HUDEP-2 (cell line): ENCODE results near the gene C5AR2.
"Not testable (repeated sequence)": the region's sequence is repeated elsewhere in the genome, so short reads cannot be mapped to it uniquely, and the experiment has no call there.

Experiments
- DNase-seq, 76 experiments: peaks; one replicate each; lab custom pipeline; 2025; ENCODE audit not compliant: unreplicated experiment in 76 of 76; lab: John Stamatoyannopoulos, UW

Gene C5AR2

DNA sequence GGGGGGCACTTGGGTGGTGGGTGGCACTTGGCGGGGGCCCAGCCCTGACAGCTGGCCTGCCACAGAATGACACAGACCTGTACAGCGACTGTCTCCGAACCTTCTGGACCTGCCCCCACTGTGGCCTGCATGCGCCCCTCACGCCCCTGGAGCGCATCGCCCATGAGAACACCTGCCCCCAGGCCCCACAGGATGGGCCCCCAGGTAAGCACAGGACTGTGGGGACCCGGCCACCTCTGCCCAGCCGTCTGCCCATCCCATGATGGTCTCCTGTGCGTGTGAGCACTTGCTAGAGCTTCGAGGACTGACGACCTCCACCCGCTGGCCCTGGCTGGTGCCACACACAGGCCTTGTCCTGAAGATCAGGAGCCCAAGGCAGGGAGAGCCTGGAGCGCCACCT is 49.1 kb downstream of the C5AR2 start:
- DNase-seq, result no peak

DNA sequence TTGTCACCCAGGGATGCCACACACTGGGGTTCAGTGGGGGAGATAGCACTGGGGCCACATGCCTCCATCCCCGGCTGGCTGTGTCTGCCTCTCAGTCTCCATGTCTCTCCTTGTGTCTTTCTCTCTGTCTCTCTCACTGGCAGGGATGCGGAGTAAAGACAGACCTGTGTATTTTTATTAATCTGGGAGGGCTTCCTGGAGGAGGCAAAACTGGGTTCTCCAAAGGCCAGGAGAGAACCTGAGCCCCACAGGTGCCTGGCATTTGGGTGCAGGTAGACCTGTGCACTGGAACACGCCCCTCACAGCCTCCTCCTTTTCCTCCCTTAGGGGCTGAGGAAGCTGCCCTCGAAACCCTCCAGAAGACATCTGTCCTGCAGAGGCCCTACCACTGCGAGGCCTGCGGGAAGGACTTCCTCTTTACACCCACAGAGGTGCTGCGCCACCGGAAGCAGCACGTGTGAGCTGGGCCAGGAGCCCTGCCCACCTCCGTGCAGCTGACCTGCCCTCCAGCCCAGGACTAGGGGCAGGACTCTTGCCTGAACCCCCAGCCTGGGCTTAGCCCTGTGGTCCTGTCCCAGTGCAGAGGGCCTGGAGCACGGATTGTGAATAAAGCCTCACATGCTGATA is 49.8 kb downstream of the C5AR2 start:
- DNase-seq, result no peak

DNA sequence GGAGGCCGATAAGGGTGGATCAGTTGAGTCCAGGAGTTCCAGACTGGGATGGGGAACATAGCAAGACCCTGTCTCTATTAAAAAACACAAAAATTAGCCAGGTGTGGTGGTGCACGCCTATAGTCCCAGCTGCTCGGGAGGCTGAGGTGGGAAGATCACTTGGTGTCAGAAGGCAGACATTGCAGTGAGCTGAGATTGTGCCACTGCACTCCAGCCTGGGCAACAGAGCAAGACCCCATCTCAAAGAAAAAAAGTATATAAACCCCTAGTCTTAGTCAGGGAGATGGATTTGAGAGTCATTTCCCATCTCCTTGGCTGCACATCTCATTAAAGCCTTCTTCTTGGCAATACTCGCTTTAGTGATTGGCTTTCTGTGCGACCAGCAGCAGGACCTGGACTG is 51.9 kb downstream of the C5AR2 start:
- not testable (repeated sequence) for DNase-seq

DNA sequence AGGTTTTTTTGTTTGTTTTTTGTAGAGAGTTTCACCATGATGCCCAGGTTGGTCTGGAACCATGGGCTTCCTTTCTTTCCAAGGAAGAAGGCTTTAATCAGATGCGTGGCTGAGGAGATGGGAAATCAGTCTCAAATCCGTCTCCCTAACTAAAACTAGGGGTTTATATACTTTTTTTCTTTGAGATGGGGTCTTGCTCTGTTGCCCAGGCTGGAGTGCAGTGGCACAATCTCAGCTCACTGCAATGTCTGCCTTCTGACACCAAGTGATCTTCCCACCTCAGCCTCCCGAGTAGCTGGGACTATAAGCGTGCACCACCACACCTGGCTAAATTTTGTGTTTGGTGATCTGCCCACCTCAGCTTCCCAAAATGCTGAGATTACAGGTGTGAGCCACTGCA is 52.6 kb downstream of the C5AR2 start:
- not testable (repeated sequence) for DNase-seq

DNA sequence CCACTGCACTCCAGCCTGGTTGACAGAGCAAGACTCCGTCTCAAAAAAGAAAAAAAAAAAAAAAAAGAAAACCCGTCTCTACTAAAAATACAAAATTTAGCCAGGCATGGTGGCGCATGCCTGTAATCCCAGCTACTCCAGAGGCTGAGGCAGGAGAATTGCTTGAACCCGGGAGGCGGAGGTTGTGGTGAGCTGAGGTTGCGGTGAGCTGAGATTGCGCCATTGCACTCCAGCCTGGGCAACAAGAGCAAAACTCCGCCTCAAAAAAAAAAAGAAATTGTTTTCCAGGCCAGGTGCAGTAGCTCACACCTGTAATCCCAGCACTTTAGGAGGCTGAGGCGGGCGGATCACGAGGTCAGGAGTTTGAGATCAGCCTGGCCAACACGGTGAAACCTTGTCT is 54.6 kb downstream of the C5AR2 start:
- DNase-seq, result not testable (repeated sequence)

DNA sequence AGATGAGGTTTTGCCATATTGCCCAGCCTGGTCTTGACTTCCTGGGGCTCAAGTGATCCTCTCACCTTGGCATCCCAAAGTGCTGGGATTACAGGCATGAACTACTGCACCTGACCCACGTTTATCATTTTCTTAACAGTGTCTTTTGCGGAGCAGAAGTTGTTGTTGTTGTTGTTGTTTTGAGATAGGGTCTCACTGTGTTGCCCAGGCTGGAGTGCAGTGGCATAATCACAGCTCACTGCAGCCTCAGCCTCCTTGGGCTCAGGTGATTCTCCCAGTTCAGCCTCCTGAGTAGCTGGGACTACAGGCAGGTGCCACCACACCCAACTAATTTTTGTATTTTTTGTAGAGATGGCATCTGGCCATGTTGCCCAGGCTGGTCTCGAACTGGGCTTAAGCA is 55.6 kb downstream of the C5AR2 start:
- DNase-seq, result not testable (repeated sequence)

DNA sequence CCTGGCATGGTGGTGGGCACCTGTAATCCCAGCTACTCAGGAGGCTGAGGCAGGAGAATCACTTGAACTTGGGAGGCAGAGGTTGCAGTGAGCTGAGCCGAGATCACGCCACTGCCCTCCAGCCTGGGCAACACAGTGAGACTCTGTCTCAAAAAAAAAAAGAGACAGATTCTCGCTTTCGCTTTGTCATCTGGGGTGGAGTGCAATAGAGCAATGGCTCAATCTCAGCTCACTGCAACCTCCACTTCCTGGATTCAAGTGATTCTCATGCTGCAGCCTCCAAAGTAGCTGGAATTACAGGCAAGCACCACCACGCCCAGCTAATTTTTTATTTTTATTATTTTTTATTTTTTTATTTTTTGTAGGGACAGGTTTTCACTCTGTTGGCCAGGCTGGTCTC is 56.7 kb downstream of the C5AR2 start:
- DNase-seq, result not testable (repeated sequence)

DNA sequence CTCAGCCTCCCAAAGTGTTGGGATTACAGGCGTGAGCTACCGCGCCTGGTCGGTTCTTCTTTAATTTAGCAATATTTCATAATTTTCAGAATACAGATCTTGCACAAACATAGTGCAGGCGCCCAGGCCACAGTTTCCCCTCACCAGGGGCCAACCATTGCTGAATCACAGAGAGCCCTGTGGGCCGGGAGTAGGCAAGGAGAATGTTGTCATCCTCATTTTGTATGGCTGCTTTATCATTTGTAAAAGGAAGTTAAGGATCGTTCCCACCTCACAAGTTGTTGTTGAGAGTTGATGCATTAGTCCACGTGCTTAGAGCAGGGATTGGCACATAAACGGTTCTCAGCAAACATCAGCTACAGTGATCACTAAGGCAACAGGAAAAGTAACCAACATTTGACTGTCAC is 57.2 kb downstream of the C5AR2 start:
- DNase-seq, result no peak

DNA sequence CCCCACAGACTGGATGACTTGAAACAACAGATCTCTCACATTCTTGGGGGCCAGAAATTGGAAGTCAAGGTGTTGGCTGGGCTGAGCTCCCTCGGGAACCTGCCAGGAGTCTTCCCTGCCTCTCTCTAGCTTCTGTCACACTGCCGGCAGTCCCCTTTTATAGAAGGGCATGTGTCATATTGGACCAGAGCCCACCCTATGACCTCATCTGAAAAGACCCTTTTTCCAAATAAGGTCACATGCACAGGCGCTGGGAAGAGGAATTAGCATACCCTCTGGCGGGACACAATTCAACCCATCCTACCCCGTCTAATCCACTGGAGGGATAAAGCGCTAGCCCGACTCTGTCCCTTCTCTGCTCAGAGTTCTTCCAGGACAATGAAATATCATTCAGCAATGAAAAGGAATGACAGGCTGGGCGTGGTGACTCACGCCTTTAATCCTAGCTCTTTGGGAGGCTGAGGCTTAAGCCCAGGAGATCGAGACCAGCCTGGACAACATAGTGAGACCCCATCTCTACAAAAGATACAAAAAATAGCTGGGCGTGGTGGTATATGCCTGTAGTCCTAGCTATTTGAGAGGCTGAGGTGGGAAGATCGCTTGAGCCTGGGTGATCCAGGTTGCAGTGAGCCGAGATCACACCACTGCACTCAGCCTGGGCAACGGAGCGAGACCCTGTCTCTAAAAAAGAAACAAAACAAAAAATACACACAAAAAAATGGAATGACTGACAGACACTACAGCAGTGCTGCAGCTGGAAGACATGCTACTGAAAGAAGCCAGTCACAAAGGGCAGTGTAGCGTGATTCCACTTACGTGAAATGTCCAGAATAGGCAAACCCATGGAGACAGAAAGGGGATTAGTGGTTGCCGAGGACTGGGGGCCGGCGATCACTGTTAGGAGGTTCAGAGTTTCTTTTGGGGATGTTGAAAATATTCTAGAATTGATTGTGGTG is 58.8 kb downstream of the C5AR2 start:
- no peak for DNase-seq

DNA sequence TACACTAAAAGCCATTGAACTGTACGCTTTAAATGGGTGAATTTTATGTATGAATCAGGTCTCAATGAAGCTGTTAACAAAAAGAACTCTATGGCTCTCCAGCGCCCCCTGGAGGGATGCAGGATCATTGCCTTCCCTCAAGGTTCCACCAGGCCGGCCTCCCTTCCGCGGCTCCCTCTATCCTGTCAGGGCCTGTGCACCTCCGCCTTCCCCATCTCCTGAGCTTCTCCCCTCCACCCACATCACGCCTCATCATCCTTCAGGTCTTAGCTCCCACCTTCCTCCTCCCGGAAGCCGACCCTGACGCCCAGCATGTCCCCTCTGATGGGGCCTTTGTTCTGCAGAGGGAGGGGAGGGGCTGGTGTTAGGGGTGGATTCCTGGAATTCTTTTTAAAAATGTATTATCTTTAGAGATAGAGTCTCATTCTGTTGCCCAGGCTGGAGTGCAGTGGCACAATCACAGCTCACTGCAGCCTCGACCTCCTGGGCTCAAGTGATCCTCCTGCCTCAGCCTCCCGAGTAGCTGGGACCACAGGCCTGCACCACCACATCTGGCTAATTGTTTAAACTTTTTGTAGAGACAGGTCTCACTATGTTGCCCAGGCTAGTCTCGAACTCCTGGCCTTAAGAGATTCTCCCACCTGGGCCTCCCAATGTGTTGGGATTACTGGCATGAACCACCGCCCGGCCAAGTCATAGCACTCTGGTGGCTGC is 59.7 kb downstream of the C5AR2 start:
- peak in 69 of 76 experiments; percentile 12 to 97 (median 72) for DNase-seq
